Kidney glomerular epithelial cell (primary cell): ENCODE data around the gene ST8SIA2.

ENCODE experiments used
- DNase-seq: peaks from one replicate; lab custom pipeline; 2025; lab: John Stamatoyannopoulos, UW

The ST8SIA2 gene

DNA sequence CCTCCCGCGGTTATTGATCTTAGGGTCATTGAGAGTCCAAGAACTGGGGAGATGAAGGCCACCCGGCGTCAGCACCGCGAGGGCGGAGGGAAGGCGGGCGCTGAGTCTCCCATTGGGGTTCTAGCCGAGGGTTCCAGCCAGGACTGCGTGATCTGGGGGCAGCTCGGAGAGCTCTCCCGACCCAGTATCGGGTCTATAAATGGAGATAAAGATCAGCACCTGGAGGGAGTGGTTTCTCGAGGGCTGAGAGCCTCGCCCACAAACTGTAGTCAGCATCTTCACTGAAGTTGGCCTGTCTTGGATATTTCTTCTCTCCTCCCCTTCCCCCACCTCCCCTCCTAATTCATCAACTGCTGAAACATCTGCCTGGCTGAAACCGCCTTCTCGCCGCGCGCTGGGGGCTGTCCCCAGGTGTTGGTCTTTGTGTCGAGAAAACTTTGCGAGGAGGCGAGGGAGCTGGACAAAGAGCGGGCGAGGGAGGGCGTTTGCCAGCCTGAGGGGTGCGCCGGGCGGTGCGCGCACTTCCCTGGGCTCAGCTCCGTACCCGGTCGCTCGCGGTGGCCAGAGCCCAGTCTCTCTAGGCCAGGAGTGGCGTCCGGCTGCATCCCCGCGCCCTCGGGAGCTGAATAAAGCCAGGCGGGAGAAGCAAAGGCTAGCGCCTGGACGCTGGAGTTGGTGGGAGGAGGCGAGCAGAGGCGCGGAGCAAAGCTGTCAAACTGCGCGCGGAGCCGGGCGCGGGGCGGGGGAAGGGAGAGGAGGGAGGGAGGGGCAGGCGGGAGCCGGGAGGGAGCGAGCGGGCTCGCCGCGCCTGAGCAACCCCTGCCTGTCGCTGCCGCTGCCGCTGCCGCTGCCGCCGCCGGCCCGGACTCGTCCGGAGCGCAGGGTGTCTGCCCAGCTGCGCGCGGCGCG lies at the start of gene ST8SIA2:
ST8SIA2 (plus strand) TSS at position 811 of the 909 bp plus-strand sequence. CDS start 184 bp downstream, outside the sequence.
- DNase-seq = no peak

GRCh38 chr15:92343924-92344643 lies 49.6 kb upstream of the ST8SIA2 start:
- DNase-seq = no peak

DNA sequence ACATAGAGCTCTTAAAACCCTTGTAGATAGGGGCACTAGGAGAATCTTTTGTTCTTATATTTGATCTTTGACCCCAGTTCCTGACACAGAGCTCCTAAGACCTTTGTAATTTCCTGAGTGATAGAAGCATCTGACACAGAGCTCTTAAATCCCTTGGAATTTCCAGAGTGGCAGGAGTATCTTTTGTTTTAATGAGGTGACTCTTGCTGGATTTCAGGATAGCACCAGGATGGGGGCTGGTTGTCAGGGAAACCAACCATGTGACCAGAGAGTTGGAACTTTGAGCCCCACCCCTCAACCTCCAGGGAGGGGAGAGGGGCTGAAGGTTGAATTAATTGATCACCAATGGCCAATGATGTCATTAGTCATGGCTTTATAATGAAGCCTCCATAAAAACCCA lies 47.6 kb upstream of the ST8SIA2 start:
- no peak for DNase-seq

- DNase-seq = no peak
Observed at GRCh38 chr15:92355307-92355706, 38.4 kb upstream of the ST8SIA2 start.

DNA sequence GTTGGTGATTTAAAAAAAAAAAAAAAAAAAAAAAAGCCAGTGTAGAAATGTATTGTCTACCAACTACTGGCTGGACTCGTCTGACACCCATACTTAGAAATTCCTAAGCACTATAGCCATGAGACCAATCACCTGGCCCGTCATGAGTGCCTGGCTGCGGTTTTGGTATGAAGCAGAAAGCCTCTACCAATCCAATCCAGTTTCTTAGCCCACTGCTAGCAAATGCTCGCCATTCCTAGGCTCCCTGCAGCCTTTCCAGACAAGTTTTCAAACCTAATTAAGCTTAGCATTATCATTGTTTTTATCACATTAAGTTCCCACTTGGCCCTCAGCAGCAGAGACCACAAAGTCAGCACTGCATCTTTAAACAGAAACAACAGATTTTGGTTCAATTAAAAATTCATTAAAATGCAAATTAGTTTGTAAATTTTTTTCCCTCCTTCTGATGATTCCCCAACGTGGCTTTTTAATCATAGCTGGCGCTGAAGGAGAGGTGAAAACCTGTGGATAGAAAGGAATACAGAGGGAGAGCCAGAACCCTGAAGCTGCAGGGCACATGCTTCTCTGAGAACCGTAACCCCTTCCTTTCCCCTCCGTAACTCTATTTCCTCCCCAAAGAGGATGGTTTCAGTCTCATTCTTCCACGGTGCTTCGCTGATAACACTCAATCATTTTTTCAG lies 32.2 kb upstream of the ST8SIA2 start:
- no peak for DNase-seq

- DNase-seq = no peak
Observed at GRCh38 chr15:92362001-92362350, 31.7 kb upstream of the ST8SIA2 start.

GRCh38 chr15:92365084-92365483 lies 28.6 kb upstream of the ST8SIA2 start:
- peak; percentile 24 for DNase-seq

GRCh38 chr15:92365906-92366305 lies 27.8 kb upstream of the ST8SIA2 start:
- DNase-seq = no peak

DNA sequence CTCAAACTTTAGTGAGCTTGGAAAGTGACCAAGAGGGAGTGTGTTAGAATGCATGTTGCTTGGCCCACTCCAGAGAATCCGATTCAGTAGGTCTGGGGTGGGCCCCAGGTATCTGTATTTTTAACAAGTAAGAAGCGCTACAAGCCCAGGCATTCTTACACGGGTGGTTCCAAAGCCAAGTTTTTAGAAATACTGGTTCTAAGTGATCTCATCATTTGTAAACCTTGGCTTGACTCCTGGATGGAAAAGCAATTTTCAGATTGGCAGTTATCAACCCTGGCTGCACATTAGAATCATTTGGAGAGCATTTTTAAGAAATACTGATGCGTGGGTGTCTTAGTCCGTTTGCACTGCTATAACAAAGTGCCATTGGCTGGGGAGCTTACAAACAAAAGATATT lies 27.3 kb upstream of the ST8SIA2 start:
- DNase-seq = no peak

- DNase-seq = no peak
Observed at GRCh38 chr15:92375057-92375456, 18.6 kb upstream of the ST8SIA2 start.

GRCh38 chr15:92376109-92376508 lies 17.6 kb upstream of the ST8SIA2 start:
- DNase-seq = no peak

DNA sequence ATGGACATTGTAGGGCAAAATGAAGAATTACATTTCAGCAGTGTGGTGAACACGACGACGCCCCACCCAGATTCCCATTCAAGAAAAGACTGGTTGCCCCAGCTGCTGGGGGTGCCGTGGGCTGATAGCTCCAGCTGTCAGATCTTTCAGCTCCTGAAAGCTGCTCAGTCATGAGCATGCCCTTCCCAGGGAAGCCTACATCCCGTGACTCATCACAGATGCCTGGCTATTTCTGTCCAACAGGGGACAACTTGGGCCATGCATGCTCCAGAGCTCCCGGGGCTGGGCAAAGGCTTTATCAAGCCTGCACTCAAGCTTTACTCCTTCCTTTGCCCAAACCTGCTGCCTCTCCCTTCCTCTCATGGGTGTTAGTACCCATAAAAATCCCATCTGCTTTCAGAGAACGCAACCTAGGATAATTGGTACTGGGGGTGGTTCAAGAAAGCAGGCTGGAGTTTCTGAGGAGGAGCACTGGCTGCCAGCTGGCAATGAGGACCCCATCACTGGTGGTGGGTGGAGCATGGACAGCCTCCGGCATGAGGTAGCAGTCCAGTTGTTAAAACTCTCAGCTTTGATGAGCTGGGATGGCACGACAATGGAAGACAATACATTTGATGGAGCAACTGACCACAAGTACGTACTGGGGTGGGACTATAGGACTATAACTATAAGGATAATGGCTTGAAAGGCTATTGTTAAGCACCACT lies 16.4 kb upstream of the ST8SIA2 start:
- DNase-seq = no peak

- DNase-seq = no peak
Observed at GRCh38 chr15:92383519-92384324, 10.0 kb upstream of the ST8SIA2 start.

GRCh38 chr15:92384381-92384780 lies 9.3 kb upstream of the ST8SIA2 start:
- no peak for DNase-seq

GRCh38 chr15:92385096-92385495 lies 8.6 kb upstream of the ST8SIA2 start:
- DNase-seq = no peak

DNA sequence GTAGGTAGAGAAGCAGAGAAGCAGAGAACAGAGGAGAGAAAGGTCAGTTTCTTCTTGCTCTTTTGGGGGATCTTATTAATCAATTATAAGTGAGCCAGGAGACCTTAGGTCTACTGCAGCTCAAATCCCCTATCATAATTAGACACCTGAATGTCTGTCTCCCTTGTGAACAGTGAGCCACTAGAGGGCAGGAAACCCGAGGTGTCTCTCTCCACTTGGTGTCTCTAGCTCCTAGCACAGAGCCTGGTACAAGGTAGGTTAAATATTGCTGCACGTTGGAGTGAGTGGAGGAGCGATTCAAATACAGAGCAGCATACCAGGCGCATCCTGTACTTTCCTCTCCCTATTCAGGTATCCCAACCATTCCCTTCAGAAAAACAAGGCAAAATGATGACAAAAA lies 2.0 kb upstream of the ST8SIA2 start:
- DNase-seq = peak; percentile 20

GRCh38 chr15:92392462-92392861 lies 1.2 kb upstream of the ST8SIA2 start:
- no peak for DNase-seq

DNA sequence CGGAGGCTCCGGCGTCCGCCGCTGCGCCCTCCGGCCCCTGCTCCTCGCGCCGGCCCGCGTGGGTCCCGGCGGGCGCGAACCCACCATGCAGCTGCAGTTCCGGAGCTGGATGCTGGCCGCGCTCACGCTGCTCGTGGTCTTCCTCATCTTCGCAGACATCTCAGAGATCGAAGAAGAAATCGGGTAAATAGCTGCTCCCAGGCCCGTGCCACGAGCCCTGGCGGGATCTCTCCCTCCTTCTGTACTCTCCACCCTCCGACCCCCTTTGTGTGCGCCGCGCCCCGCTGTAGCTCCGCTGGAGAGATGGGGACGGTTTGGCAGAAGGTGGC lies 263 bp downstream of the ST8SIA2 start:
- no peak for DNase-seq

DNA sequence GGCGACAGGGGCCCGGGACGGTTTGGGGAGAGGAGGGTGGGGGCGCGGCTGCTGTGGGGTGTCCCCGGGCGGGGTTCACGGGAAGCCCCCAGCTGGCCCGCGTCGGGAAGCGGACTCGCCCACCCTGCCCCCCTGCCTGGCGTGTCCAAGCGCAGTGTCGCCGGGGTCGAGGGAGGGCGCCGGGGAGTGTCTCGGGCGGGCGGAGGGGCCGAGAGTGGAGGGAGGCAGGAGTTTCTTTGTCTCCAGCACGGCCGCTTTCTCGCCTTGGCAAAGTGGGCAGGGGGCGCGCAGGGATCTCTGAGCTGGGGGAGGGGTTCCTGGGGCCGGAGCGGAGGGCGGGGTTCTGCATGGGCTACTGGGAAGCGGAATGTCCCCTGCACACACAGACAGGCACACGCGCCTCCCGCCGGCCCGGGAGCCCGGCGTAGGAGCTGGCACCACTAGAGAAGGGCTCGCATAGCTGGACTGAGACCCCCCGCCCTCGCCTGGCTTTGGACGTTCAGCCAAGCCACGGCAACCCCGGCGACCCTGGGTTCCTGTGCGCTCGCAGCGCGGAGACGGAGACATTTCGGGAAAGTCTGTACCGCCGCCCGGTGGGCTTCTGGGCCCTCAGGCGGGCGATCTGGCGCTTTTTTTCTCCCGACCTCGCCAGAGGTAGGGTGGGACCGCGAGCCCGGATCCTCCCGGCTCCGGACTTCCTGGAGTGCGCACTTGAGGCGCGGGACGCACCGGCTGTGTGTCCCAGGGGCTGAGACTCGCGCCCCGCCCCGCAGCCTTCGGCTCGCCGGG lies 822 bp downstream of the ST8SIA2 start:
- no peak for DNase-seq

DNA sequence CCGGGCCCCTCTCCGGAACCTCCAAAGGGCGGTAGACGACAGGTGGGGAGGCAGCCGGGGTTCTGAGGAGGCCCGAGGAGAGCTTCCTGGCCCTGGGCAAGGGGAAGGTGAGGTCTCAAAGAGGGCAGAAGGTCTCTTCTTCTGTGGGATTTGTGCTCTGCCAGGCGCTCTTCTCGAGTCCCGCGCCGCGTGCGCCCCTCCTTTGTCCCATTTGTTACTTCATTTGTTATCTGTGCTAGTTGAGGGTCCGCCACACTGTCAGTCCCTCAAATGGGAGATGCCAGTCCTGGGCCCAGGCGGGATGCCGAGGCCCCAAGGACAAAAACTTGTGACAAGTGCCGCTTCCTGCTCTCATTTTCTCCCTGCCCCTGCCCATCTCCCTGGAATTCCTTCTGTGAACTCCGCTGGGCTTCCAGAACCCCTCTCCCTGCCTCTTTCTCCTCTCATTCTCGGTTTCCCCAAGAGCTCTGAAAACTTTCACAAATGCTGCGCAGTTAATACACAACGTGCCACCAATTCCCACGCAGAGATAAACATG lies 1.5 kb downstream of the ST8SIA2 start:
- DNase-seq = no peak
